DMS79 (cell line): ENCODE results near the gene MUC5B.

Source experiments
- DNase-seq: peaks from one replicate; lab custom pipeline; 2025; lab: John Stamatoyannopoulos, UW

MUC5B gene

DNA sequence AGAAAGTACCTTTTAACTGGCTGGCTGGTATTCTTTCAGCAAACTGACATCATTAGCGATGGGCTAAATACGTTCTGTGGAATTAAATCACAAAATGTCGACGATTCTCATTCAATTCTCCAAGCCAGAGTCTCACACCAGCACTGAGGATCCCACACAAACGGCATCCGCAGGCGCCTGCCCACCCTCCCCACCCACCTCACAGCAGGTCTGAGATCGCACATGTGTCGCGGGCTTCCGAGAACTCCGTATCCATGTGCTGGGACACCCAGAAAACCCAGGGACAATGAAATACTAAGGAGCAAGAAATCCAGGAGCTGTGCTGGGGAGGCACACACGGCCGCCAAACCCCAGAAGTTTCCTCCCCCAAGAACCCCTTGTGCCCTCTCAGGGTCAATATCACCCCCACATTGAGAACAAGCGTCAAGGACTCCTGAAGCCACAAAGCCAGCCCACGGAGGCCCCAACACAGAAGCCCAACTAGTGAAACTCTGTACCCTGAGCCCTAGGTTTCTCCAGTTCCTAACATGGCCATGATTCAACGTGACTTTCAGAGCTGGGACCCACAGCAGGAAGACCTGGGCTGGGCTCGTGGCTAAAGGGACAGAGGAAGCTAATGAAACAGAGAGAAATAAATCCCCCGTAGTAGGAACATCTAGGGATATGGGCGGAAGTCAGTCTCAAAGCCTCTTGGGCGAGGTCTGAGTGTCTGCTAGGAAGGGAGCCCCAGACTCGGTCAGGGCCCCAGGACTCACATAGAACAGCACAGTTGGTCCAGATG is 78.5 kb downstream of the MUC5B start:
- no peak for DNase-seq

DNA sequence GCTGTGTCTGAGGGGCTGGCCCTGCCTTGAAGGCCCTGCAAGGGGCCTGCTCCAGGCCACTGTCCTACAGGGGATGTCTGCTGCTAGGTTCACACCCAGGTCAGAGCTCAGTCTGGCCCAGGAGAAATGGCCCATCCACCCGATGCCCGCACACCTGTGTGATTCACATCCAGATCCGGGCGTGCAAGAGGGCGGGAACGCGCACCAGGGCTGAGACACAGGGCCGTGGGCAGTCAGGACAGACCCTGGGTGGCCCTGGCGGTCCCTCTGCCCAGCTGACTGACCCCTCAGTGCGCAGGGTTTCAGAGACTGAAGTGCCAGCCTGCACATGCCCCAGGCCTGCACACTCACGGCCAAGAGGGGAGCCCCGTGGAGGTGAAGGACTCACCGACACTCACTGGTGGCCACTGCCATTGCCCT is 79.2 kb downstream of the MUC5B start:
- no peak for DNase-seq

DNA sequence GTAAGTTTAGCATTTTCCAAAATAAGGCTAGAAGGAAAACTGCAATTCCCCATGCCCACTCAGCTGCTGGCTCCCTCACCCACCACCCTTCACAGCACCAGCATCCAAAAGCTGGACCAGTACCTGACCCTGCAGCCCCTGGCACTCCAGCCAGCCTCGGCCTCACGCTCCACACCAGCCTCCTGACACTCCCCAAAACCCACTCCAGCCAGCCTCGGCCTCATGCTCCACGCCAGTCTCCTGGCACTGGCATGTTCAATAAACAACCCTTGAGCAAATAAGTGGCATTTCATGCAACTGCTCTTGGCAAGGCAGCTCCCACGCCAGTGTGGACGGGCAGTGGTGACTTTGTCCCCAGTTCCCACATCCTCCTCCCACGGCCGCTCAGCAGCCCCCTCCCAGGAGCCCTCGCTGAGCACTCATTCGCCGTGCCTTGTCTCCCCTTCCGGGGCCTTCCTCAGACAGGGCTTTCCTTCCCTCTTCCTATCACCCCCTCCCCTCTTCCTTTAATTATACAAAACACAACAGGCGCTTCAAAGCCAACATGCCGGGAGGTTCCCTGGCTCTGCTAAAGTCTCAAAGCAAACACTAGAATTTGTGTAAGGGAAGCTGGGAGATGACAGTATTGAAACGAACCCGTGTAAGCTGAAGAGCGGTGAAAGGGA is 79.7 kb downstream of the MUC5B start:
- DNase-seq: no peak

DNA sequence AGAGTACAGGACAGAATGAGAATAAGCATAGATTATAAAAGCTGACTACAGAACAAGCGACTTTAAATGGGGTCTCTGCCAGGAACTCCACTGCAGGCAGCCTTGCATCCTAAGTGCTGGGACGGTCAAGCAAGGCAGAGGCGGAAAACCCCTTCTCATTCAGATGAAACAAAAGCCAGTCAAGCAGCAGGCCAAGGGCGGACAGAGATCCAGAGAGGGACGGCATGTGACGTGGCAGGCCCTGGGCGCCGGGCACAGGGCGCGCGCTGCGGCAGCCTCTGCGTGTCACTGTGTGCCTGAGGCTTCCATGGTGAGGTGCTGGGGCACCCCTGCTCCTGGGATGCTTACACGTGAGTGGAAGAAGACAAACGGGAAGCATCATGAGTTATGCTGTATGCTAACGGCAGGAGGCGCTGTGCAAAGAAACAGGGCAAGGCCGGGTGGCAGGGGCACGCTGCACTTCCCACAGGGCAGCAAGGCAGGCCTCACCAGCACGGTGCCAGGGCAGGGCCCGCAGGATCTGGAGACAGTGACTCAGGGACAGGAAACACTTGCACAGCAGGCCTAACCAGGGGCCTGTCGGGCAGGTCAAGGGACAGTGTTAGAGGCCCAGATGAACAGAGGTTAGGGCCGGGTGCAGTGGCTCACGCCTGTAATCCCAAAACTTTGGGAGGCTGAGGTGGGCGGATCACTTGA is 80.4 kb downstream of the MUC5B start:
- DNase-seq: no peak

DNA sequence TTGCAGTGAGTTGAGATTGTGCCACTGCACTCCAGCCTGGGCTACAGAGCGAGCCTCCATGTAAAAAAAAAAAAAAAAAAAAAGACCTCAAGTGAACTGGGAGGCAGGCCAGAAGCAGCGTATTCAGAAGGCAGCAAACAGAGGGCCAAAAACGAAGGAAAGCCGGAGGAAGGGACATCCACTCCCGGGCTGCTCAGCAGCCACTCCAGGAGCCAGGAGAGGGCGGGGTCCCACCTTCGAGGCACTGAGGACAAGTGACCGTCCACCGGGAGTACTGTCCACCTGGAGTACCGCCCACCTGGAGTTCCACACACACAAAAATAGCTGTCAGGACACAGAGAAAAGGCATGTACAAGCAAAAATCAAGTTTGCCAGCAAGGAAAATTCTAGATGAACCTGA is 81.1 kb downstream of the MUC5B start:
- DNase-seq: no peak

DNA sequence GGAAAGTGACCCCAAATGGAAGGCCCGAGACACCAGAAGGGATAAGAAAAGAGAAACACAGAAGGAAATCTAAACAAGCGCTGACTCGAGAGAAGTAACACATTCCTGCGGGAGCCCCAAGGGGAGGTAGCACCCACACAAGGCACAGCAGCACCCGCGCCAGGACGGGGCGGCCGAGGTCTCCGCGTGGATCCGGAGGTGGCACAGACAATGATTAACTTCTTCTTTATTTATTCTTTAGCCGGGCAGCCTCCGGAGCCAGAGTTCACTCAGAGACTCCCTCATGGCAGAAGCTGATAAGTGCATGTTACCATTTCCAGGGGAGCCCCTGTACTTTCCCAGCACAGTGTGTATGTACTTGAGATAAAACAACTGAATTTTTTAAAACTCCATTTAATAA is 81.5 kb downstream of the MUC5B start:
- no peak for DNase-seq

DNA sequence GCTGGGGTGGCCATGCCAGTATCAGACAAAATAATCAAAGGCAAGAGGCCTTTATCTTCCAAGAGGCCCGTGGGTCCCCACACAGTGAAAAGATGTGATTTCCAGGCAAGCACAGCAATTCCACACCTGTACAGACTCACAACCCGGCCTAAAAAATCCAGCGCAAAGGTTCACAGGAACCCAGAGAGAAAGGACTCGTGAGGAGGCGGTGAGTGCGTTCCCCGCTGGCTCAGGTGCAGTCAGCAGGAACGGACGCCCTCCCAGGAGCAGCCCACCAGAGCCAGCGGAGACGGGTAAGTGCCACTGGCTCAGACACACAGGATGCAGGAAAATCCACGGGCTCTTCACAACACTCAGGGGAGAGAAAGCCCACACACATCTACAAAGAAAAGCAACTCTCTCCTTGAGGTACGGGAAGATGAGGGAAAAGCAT is 82.2 kb downstream of the MUC5B start:
- DNase-seq: no peak

DNA sequence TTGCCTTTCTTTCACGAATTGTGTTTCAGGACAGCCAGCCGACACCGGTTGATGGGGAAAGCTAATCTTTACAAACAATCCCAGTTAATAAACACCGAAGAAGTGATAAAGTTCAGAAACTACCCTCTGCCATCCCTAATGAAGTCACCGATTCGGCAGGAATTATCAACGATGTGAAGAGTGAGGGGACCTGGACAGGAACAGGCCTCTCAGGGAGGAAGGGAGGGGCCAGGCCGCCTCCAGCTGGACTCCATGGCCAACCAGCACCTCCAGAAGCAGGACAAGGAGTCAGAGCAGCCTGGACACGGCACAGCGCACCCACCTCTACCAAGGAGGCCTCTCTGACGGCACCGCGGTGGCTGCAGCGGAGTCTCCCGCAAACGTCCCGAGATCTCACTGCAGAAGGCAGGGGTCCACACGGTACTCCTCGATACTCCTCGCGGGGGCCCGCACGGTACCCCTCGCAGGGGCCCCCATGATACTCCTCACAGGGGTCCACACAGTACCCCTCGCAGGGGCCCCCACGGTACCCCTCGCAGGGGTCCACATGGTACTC is 82.7 kb downstream of the MUC5B start:
- DNase-seq: no peak

DNA sequence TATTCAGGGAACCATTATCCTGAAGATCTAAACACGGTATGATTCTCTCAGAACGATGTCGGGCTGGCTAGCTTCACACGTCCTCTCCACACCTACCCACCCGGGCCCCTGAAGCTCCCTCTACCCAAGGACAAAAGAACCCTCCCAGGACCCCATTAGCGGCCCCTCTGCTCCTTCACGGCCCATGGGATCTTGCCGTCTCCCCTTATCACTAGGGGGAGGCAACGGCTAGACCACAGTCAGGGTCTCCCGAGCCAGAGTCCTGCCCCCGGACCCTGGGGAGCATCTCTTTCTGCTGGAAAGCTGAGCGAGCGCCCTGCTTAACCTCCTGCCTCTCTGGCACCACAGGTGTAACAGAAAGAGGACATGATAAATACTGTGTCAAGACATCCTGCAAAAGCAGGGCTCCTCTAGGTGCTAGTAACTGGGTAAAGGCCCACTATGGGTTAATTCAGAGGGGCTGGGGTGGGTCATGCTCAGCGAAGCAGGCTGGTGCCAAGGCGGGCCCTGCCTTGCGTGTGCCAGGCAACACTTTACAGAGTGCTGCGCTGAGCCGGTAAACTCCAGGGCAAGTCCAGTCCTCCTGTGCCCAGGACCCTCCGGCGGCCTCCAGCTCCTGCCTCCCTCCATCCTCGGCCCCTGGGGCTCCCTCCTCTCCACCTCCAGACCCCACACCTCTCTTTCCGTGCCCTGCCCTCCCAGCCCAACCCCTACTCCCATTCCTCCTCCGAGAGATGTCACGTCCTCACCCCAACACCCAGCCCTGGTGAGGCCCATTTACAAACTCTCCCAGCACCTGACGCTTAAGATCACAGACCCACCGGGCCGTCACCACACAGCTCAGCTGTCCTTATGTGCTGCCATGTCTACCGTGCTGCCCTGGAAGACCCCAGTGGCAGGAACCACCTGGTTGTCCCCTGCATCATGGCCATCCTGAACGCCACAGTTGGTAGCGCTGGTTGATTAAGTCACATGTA is 83.6 kb downstream of the MUC5B start:
- DNase-seq: no peak

DNA sequence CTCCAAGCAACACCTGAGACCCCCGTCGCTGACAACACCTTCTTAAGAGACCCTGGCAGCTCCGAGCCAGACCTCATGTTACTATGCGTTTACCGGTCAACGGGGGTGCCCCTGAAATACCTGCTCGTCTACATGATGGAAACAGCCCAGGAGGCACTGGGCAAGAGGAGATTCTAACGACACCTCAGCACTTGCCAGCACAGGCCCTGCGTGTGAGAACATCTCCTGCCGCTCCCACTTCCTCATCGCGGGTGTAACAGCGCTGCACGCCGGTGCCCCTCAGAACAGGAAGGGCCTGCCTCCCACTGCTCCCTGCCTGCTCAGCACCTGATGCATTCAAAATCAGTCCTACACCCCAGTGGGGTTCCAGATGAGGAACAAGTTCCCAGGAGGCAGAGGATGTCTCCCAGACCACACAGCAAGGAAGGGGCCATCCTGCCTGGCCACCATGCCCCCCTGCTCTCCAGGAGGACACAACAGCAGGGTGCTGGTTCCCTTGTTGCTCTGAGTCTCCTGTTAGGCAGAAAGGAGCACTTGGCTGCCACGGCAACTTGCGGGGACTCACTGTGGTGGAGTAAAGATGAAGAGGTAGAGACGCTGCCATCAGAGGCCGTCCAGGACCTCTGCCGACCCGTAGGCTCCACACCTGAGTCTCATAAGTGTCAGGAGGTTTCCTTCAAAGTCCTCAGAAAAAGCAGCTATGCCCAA is 84.5 kb downstream of the MUC5B start:
- DNase-seq: no peak

DNA sequence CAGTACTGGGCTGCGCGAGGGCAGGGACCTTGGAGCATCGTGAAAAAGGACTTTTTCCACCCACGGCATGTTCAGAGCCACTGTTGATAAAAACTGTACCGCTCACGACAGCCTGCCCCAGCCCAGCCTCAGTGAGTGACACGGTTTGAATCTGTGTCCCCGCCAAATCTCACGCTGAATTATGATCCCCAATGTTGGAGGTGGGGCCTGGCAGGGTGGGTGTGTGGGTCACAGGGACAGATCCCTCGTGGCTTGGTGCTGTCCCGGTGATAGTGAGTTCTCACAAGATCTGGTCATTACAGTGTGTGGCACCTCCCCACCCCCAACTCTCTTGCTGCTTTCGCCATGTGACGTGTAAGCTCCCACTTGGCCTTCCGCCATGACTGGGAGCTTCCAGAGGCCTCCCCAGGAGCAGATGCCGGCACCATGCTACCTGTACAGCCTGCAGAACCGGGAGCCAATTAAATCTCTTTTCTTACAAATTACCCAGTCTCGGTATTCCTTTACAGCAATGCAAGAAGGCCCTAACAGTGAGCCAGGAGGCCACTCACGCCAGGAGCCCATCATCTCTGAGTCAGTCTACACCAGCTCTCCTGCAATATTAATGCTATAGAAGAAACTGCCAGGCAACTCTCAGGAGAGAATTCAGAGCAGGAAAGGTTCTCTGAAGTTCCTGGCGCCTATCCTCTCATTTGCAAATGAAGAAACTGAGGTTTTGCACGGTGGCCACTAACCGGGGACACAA is 85.3 kb downstream of the MUC5B start:
- no peak for DNase-seq

DNA sequence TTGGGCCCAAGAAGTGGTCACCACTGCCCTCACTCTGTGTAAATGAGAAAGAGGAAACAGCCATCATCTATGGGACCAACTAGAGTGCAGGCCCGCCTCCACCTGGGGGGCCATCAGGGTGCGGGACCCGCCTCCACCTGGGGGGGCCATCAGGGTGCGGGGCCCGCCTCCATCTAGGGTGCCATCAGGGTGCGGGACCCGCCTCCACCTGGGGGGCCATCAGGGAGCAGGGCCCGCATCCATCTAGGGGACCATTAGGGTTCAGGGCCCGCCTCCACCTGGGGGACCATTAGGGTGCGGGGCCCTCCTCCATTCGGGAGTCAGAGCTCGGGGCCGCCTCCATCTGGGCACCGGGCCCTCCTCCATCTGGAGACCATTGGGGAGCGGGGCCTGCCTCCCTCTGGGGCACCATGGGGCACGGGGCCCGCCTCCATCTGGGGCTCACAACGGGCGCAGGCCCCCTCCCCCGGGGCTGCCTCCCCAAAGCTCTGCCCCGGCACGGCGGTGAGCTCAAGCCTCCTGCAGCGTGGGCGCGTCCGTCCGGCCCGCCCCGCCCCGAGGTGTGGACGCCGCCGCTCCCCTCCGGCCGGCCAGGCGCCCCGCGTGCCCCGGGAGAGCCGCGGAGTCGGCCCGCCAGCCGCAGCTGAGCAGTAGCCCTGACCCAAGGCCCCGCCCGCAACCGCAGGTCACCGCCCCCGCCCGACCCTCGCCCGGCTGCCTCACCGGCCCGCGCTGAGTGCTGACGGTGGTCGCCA is 86.1 kb downstream of the MUC5B start:
- no peak for DNase-seq

DNA sequence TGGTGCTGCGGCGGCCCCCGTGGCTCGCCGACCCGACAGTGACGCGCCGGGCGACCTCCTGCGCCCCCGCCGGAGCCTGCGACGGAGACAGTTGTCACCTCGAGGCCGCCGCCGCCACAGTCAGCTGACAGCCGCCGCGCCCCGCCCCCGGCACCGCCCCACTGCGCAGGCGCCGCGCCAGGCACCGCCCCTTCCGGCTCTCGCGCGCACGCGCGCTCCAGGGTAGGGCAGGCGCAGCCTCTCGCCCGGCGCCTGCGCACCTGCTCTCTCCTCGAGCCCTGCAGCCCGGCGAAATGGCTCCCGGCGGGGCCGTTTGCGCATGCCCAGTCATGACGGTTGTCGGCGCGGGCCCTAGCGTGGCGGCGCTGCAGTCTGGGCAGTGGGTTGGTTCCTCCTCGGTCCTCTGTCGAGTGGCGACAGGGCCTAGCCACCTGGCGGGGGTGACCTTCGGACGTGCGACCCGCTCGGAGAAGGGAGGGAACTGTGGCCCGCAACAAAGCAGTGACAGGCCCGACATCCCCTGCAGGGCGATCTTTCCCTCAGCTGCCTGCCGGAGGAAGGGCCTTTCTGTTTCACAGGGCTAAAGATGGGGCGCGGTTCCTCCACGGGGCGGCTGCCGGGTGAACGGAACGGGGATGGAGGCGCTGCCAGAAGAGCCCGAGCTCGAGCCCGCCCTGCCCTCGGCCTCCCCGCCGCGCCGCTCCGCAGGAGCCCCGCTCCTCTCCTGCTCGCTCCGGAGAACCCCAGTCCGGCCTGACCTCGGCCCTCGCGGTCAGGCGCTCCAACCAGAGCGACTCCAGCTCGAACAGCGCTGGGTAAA is 86.8 kb downstream of the MUC5B start, which contains the start of gene TOLLIP:
TSS of gene TOLLIP (minus strand) at position 135 of the 820 bp plus-strand sequence. CDS start at position 1, 134 bp downstream.
- DNase-seq: peak; percentile 34

DNA sequence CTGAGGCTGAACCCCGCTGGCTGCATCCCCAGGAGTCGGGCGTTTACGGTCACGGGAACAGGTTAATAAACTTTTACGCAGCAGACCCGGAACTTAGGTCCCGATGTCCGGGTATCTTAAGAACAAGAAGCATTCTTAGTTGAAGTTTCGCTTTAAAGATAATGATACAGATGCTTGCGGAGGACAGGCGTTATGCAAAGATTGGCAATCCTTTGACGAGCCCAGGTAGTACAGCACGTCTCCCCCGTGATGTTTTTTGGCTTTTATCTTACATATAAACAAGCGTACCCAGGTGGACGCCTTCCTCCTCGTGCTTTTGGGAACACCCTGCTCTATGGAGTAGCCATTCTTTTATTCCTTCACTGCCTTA is 87.4 kb downstream of the MUC5B start:
- no peak for DNase-seq

DNA sequence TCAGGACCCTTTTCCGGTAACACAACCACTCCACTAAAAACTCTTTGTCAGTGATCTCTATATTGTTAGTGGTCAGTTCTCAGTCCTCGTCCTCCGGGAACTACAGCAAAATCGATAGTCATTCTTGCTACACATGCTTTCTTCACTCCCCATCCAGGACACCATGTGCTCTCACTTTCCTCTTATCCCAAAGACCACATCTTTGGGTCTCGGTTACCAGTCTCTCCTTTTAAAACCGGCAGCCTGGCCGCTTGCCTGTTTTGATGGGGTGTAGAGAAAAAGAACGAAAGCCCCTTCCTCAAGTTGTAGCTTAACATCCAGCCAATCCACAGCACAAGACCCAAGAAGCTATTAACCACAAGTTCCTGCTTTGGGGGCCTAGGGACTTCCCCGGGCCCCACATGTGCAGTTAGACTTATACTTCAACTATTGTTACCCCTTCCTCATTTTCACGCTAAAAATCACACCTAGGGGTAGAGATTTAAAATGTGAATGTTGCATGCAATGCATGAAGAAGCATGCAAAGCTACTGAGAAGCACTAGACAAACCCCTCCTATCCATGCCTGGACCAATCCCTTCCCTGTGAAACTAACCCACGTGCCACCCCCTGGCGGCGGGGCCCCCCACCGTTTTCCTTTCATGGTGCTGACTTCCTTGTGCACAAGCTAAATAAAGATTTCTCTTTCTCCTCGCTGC is 88.1 kb downstream of the MUC5B start:
- DNase-seq: no peak
